Measurements from ENCODE around the gene IKZF3. TPM values are rescaled to one million over a fixed set of nuclear protein-coding genes. Genes with fewer than 3 reads are reported as not detected.
"Not testable (repeated sequence)": the region's sequence is repeated elsewhere in the genome, so short reads cannot be mapped to it uniquely, and the experiment has no call there.

The IKZF3 gene
- 19.9 TPM for polyA plus RNA-seq (2012; ENCODE audit: low read depth, missing spikeins)

- DNase-seq (ENCODE audit: insufficient read length, low spot score) (no peak), FAIRE-seq (peak; percentile 93)
- TF ChIP-seq POU2F2 (IDR thresholded peaks at IDR 0.05; ENCODE audit: low read depth, low read length) = no peak
- no peak for TF ChIP-seq SPI1 (IDR thresholded peaks at IDR 0.05; ENCODE audit: low read depth, low read length)
- TF ChIP-seq POLR2AphosphoS5 (IDR thresholded peaks at IDR 0.05; ENCODE audit: low read depth, low read length) = peak; percentile 64; the same call in 1 of the 2 replicates
- peak; percentile 41 for TF ChIP-seq PAX5 (IDR thresholded peaks at IDR 0.05; ENCODE audit: insufficient read depth, low read length, severe bottlenecking)
- TF ChIP-seq POLR2A (IDR thresholded peaks at IDR 0.05; ENCODE audit: low read depth, low read length) = peak; percentile 69
- peak; percentile 62; the same call in 1 of the 2 replicates for TF ChIP-seq TAF1 (IDR thresholded peaks at IDR 0.05; ENCODE audit: low read depth, low read length)
These were observed at the start of gene IKZF3 for GRCh38 chr17:39863918-39864746. IKZF3 (minus strand) TSS chr17:39864312; CDS start chr17:39864126, 186 bp downstream.

DNA sequence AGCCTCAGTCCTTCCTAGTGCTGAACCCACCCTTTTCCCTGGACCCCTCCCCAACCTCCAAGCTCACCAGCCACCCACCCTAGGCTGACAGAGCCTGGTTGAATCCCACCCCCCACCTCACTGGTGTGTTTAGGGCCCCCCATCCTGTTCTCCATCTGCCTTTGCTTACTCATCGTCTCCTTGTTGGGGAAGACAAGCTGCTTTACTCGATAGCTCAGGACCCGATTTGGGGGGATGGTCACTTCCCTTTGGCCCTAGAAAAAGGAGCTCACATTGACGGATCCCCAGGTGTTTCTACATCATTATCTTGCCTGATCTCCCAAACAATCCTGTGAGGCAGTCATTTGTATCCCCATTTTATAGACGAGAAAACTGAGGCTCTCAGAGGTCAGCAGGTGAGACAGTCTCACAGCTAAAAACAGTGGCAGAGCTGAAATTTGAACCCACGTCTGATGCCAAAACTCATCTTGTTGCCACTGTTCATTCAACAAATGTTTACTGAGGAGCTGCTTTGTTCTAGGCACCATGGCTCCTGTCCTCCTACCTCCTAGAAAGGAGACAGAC, 44.8 kb upstream of the IKZF3 start:
- no peak for TF ChIP-seq SPI1 (IDR thresholded peaks at IDR 0.05; ENCODE audit: low read depth, low read length)
- no peak for TF ChIP-seq POLR2A (IDR thresholded peaks at IDR 0.05; ENCODE audit: low read depth, low read length)
- no peak for TF ChIP-seq POU2F2 (IDR thresholded peaks at IDR 0.05; ENCODE audit: low read depth, low read length)
- no peak for TF ChIP-seq PAX5 (IDR thresholded peaks at IDR 0.05; ENCODE audit: insufficient read depth, low read length, severe bottlenecking)
- no peak for TF ChIP-seq TAF1 (IDR thresholded peaks at IDR 0.05; ENCODE audit: low read depth, low read length)
- DNase-seq (ENCODE audit: insufficient read length, low spot score) = no peak
- FAIRE-seq = no peak

GRCh38 chr17:39904990-39905288, 40.8 kb upstream of the IKZF3 start:
- no peak for DNase-seq (ENCODE audit: insufficient read length, low spot score)
- TF ChIP-seq SPI1 (IDR thresholded peaks at IDR 0.05; ENCODE audit: low read depth, low read length) (no peak), POU2F2 (IDR thresholded peaks at IDR 0.05; ENCODE audit: low read depth, low read length) (no peak), POLR2A (IDR thresholded peaks at IDR 0.05; ENCODE audit: low read depth, low read length) (no peak), TAF1 (IDR thresholded peaks at IDR 0.05; ENCODE audit: low read depth, low read length) (no peak), POLR2AphosphoS5 (IDR thresholded peaks at IDR 0.05; ENCODE audit: low read depth, low read length) (no peak)
- FAIRE-seq = no peak

- FAIRE-seq = peak; percentile 47
- no peak for DNase-seq (ENCODE audit: insufficient read length, low spot score)
- TF ChIP-seq SPI1 (IDR thresholded peaks at IDR 0.05; ENCODE audit: low read depth, low read length) (no peak), POLR2AphosphoS5 (IDR thresholded peaks at IDR 0.05; ENCODE audit: low read depth, low read length) (no peak), TAF1 (IDR thresholded peaks at IDR 0.05; ENCODE audit: low read depth, low read length) (no peak), POU2F2 (IDR thresholded peaks at IDR 0.05; ENCODE audit: low read depth, low read length) (no peak), POLR2A (IDR thresholded peaks at IDR 0.05; ENCODE audit: low read depth, low read length) (no peak), PAX5 (IDR thresholded peaks at IDR 0.05; ENCODE audit: insufficient read depth, low read length, severe bottlenecking) (no peak)
These were observed 39.2 kb upstream of the IKZF3 start for GRCh38 chr17:39903158-39903884.

DNA sequence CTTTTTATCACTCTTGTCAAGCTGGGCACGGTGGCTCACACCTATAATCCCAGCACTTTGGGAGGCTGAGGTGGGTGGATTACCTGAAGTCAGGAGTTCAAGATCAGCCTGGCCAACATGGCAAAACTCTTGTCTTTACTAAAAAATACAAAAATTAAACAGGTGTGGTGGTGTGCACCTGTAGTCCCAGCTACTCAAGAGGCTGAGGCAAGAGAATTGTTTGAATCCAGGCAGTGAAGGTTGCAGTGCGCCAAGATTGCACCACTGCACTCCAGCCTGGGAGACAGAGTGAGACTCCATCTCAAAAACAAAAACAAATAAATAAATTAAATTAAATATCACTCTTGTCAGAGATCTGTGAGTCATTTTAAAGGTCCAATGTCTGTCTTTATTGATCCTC, 37.9 kb upstream of the IKZF3 start:
- FAIRE-seq = not testable (repeated sequence)

DNA sequence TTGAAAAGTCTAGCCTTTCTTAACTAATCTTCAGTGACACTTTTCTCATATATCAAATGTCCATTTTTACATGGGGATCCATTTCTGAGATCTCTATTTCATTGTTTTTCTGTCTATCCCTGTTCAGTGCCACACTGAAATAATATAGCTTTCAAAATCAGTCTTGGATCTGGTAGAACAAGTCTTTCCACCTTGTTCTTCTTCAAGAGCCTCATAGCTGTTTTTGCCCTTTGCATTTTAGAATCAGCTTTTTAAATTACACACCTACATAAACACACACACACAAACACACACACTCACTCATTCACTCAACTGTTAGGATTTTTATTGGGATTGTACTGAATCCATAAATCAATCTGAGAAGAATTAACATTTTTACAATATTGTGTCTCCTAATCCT, 35.1 kb upstream of the IKZF3 start:
- TF ChIP-seq SPI1 (IDR thresholded peaks at IDR 0.05; ENCODE audit: low read depth, low read length) (no peak), PAX5 (IDR thresholded peaks at IDR 0.05; ENCODE audit: insufficient read depth, low read length, severe bottlenecking) (no peak), POLR2AphosphoS5 (IDR thresholded peaks at IDR 0.05; ENCODE audit: low read depth, low read length) (no peak), TAF1 (IDR thresholded peaks at IDR 0.05; ENCODE audit: low read depth, low read length) (no peak)
- no peak for DNase-seq (ENCODE audit: insufficient read length, low spot score)
- no peak for FAIRE-seq

More for the DNA sequence above, 37.9 kb upstream of the IKZF3 start:
- DNase-seq (ENCODE audit: insufficient read length, low spot score) = not testable (repeated sequence)

DNA sequence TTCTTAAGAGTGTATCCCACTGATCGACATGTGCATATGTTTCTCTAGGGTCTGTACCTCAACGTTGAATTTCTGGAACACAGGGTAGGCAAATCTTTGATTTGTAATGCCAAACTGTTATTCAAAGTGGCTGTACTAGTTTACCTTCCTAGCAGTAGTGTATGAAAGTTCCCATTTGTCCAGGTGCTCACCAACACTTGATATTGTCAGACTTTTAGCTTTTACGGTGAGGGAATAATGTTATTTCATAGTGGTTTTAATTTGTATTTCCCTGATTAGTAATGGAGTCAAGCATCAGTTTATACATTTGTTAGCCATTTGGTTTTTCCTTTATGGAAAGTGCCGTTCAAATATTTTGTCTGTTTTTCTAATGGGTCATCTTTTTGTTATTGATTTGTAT, 34.0 kb upstream of the IKZF3 start:
- DNase-seq (ENCODE audit: insufficient read length, low spot score) = no peak
- TF ChIP-seq POU2F2 (IDR thresholded peaks at IDR 0.05; ENCODE audit: low read depth, low read length) (no peak), POLR2A (IDR thresholded peaks at IDR 0.05; ENCODE audit: low read depth, low read length) (no peak), POLR2AphosphoS5 (IDR thresholded peaks at IDR 0.05; ENCODE audit: low read depth, low read length) (no peak), PAX5 (IDR thresholded peaks at IDR 0.05; ENCODE audit: insufficient read depth, low read length, severe bottlenecking) (no peak), TAF1 (IDR thresholded peaks at IDR 0.05; ENCODE audit: low read depth, low read length) (no peak), SPI1 (IDR thresholded peaks at IDR 0.05; ENCODE audit: low read depth, low read length) (no peak)
- FAIRE-seq = no peak

- FAIRE-seq (peak; percentile 43), DNase-seq (ENCODE audit: insufficient read length, low spot score) (no peak)
- TF ChIP-seq POU2F2 (IDR thresholded peaks at IDR 0.05; ENCODE audit: low read depth, low read length) (no peak), PAX5 (IDR thresholded peaks at IDR 0.05; ENCODE audit: insufficient read depth, low read length, severe bottlenecking) (no peak), SPI1 (IDR thresholded peaks at IDR 0.05; ENCODE audit: low read depth, low read length) (no peak), POLR2A (IDR thresholded peaks at IDR 0.05; ENCODE audit: low read depth, low read length) (no peak), POLR2AphosphoS5 (IDR thresholded peaks at IDR 0.05; ENCODE audit: low read depth, low read length) (no peak), TAF1 (IDR thresholded peaks at IDR 0.05; ENCODE audit: low read depth, low read length) (no peak)
These were observed 30.7 kb upstream of the IKZF3 start for GRCh38 chr17:39894681-39895376.

DNA sequence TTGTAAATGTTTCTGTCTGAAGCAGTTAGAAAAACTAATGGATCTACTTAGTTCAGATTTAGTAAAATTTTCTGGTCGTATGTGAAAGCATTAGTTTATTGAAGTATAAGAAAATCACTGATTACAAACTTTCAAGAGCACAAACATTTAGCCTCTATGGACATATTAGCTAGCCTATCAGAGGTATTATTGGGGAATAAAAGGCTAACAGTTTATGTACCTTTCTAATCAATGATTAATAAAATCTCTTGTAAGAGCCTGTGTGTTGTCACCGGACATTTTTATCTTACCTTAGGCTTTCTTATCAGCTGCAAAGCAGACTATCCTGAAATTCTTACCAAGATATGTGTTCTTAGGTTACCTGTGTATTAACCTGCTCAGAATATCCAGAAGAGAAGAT, 25.1 kb upstream of the IKZF3 start:
- no peak for TF ChIP-seq SPI1 (IDR thresholded peaks at IDR 0.05; ENCODE audit: low read depth, low read length)
- no peak for TF ChIP-seq TAF1 (IDR thresholded peaks at IDR 0.05; ENCODE audit: low read depth, low read length)
- no peak for TF ChIP-seq POLR2A (IDR thresholded peaks at IDR 0.05; ENCODE audit: low read depth, low read length)
- TF ChIP-seq POLR2AphosphoS5 (IDR thresholded peaks at IDR 0.05; ENCODE audit: low read depth, low read length) = no peak
- TF ChIP-seq PAX5 (IDR thresholded peaks at IDR 0.05; ENCODE audit: insufficient read depth, low read length, severe bottlenecking) = no peak
- no peak for TF ChIP-seq POU2F2 (IDR thresholded peaks at IDR 0.05; ENCODE audit: low read depth, low read length)
- FAIRE-seq (no peak), DNase-seq (ENCODE audit: insufficient read length, low spot score) (no peak)

Measured in GM12891 (cell line).